KOPT-K1 (cell line): ENCODE data around the gene AQP12B.
"Not testable (repeated sequence)": the region's sequence is repeated elsewhere in the genome, so short reads cannot be mapped to it uniquely, and the experiment has no call there.

Experiments used
- H3K27ac ChIP-seq: fragments of 200-600 bp; sonication (generic); 2 replicates; pipeline ENCODE4 v1.5.1; 2016; ENCODE audit warnings: antibody characterized with exemption, mild to moderate bottlenecking, low read depth, low read length; ENCODE audit not compliant: poor library complexity, severe bottlenecking
- H3K36me3 ChIP-seq: fragments of 200-600 bp; sonication (generic); 2 replicates; pipeline ENCODE4 v1.5.1; 2017; ENCODE audit warnings: antibody characterized with exemption, mild to moderate bottlenecking, low read length, moderate library complexity; ENCODE audit not compliant: insufficient read depth
- H3K9me3 ChIP-seq: fragments of 200-600 bp; sonication (generic); 2 replicates; pipeline ENCODE4 v1.5.1; 2017; ENCODE audit warnings: antibody characterized with exemption, low read length, mild to moderate bottlenecking; ENCODE audit not compliant: insufficient read depth, poor library complexity, severe bottlenecking

Gene AQP12B

GRCh38 chr2:240683980-240684728 lies 1.5 kb upstream of the AQP12B start:
- H3K36me3 ChIP-seq, H3K27ac ChIP-seq, H3K9me3 ChIP-seq: not testable (repeated sequence)

GRCh38 chr2:240683329-240683979 lies 769 bp upstream of the AQP12B start:
- not testable (repeated sequence) for H3K9me3 ChIP-seq, H3K36me3 ChIP-seq, H3K27ac ChIP-seq

GRCh38 chr2:240680185-240680584 lies 2.5 kb downstream of the AQP12B start:
- not testable (repeated sequence) for H3K9me3 ChIP-seq, H3K36me3 ChIP-seq, H3K27ac ChIP-seq

- H3K9me3 ChIP-seq, H3K36me3 ChIP-seq, H3K27ac ChIP-seq: not testable (repeated sequence)
Observed at GRCh38 chr2:240678909-240679308, 3.8 kb downstream of the AQP12B start.

GRCh38 chr2:240678043-240678442 lies 4.6 kb downstream of the AQP12B start:
- H3K27ac ChIP-seq, H3K9me3 ChIP-seq, H3K36me3 ChIP-seq: not testable (repeated sequence)

GRCh38 chr2:240675345-240675744 lies 7.3 kb downstream of the AQP12B start:
- H3K36me3 ChIP-seq, H3K27ac ChIP-seq, H3K9me3 ChIP-seq: not testable (repeated sequence)

- H3K9me3 ChIP-seq, H3K36me3 ChIP-seq: not testable (repeated sequence)
Observed at GRCh38 chr2:240674461-240675184, 8.1 kb downstream of the AQP12B start.

GRCh38 chr2:240672701-240673190 lies 9.9 kb downstream of the AQP12B start:
- H3K27ac ChIP-seq: no peak overlapping the region
- H3K9me3 ChIP-seq: no peaks in the 10 kb centered on the region
- no peaks in the 10 kb centered on the region for H3K36me3 ChIP-seq

More at GRCh38 chr2:240674461-240675184, 8.1 kb downstream of the AQP12B start:
- not testable (repeated sequence) for H3K27ac ChIP-seq

GRCh38 chr2:240672076-240672700 lies 10.5 kb downstream of the AQP12B start:
- no peaks in the 10 kb centered on the region for H3K36me3 ChIP-seq
- no peaks in the 10 kb centered on the region for H3K9me3 ChIP-seq
- no peak overlapping the region for H3K27ac ChIP-seq

- Histone ChIP-seq H3K36me3 (no peaks in the 10 kb centered on the region), H3K27ac (no peak overlapping the region), H3K9me3 (no peaks in the 10 kb centered on the region)
Observed at GRCh38 chr2:240670950-240671349, 11.7 kb downstream of the AQP12B start.

GRCh38 chr2:240670402-240670801 lies 12.3 kb downstream of the AQP12B start:
- Histone ChIP-seq H3K9me3 (peaks cover 1% of the 10 kb centered on the region), H3K36me3 (no peaks in the 10 kb centered on the region), H3K27ac (no peak overlapping the region)

- no peak overlapping the region for H3K27ac ChIP-seq
- no peaks in the 10 kb centered on the region for H3K36me3 ChIP-seq
- peaks cover 40% of the 10 kb centered on the region for H3K9me3 ChIP-seq
Observed at GRCh38 chr2:240664622-240665021, 18.1 kb downstream of the AQP12B start.

GRCh38 chr2:240663546-240664190 lies 19.0 kb downstream of the AQP12B start:
- Histone ChIP-seq H3K27ac (no peak overlapping the region), H3K9me3 (peaks cover 40% of the 10 kb centered on the region), H3K36me3 (no peaks in the 10 kb centered on the region)

GRCh38 chr2:240662681-240663080 lies 20.0 kb downstream of the AQP12B start:
- H3K27ac ChIP-seq: no peak overlapping the region
- peaks cover 40% of the 10 kb centered on the region for H3K9me3 ChIP-seq
- H3K36me3 ChIP-seq: no peaks in the 10 kb centered on the region

GRCh38 chr2:240659883-240660282 lies 22.8 kb downstream of the AQP12B start:
- not testable (repeated sequence) for H3K36me3 ChIP-seq, H3K27ac ChIP-seq
- peaks cover 39% of the 10 kb centered on the region for H3K9me3 ChIP-seq
